Tibial artery (tissue), 4 donors: ENCODE data around the gene IGF2BP1.

Experiments
- DNase-seq, 2 donors: peaks; one replicate each; pipeline ENCODE4 v3.0.0-alpha.2; 2019
- H3K27ac ChIP-seq, 2 donors: fragments of 200-600 bp; sonication (generic) in 1 of 2; 1 replicate in 1 of 2; 2 replicates in 1 of 2; pipeline ENCODE4 v1.5.1; 2018 to 2019; ENCODE audit warnings: mild to moderate bottlenecking in 1 of 2
- H3K27me3 ChIP-seq, 2 donors: fragments of 200-600 bp; sonication (generic) in 1 of 2; one replicate each; pipeline versions ENCODE4 v1.5.1 to v1.6.0; 2016 to 2019
- H3K36me3 ChIP-seq, 3 donors: fragments of 200-600 bp; sonication (generic) in 2 of 3; one replicate each; pipeline ENCODE4 v1.5.1; 2016 to 2019; ENCODE audit warnings: mild to moderate bottlenecking in 2 of 3
- H3K4me1 ChIP-seq, 4 donors: fragments of 200-600 bp; sonication (generic) in 2 of 4; 1 replicate in 3 of 4; 2 replicates in 1 of 4; pipeline ENCODE4 v1.5.1; 2016 to 2019
- H3K4me3 ChIP-seq, 2 donors: fragments of 200-600 bp; sonication (generic) in 1 of 2; 1 replicate in 1 of 2; 2 replicates in 1 of 2; pipeline ENCODE4 v1.5.1; 2018 to 2019; ENCODE audit warnings: mild to moderate bottlenecking in 2 of 2
- H3K9me3 ChIP-seq, 3 donors: fragments of 200-600 bp; sonication (generic) in 1 of 3; one replicate each; pipeline ENCODE4 v1.5.1; 2016 to 2019
- CTCF ChIP-seq, 2 experiments: fragments of 200-600 bp in 1 of 2; fragments of 450-650 bp in 1 of 2; IDR thresholded peaks; one replicate each; pipeline ENCODE4 v1.5.1; 2017 to 2019; ENCODE audit warnings: antibody characterized with exemption in 2 of 2, mild to moderate bottlenecking in 1 of 2, moderate library complexity in 1 of 2
- intact Hi-C: fragments of 100-400 bp; cut with DNase I; formaldehyde crosslinking; loops from one replicate; pipeline ENCODE4 v1.15.0; 2023; ENCODE audit warnings: low total_unique reads

The IGF2BP1 gene

GRCh38 chr17:49053171-49053829 is 56.1 kb downstream of the IGF2BP1 start:
- TF ChIP-seq CTCF (IDR thresholded peaks at IDR 0.05), result no peak
- no peaks in the 10 kb centered on the region for H3K9me3 ChIP-seq
- intact Hi-C loops, result no loop called here
- no peaks in the 10 kb centered on the region for H3K36me3 ChIP-seq
- no peak overlapping the region for H3K27ac ChIP-seq
- H3K4me1 ChIP-seq, result no peaks in the 10 kb centered on the region
- no peak overlapping the region for H3K4me3 ChIP-seq
- H3K27me3 ChIP-seq, result peaks cover 0 to 30% of the 10 kb centered on the region in 2 donors
- no peak for DNase-seq

- no peak overlapping the region for H3K4me3 ChIP-seq
- no peaks in the 10 kb centered on the region for H3K9me3 ChIP-seq
- H3K4me1 ChIP-seq, result no peaks in the 10 kb centered on the region
- intact Hi-C loops, result no loop called here
- no peaks in the 10 kb centered on the region for H3K36me3 ChIP-seq
- peaks cover 0 to 25% of the 10 kb centered on the region in 2 donors for H3K27me3 ChIP-seq
- DNase-seq, result no peak
- TF ChIP-seq CTCF (IDR thresholded peaks at IDR 0.05), result no peak
- H3K27ac ChIP-seq, result no peak overlapping the region
Observed at GRCh38 chr17:49054342-49055092, 57.3 kb downstream of the IGF2BP1 start.

DNA sequence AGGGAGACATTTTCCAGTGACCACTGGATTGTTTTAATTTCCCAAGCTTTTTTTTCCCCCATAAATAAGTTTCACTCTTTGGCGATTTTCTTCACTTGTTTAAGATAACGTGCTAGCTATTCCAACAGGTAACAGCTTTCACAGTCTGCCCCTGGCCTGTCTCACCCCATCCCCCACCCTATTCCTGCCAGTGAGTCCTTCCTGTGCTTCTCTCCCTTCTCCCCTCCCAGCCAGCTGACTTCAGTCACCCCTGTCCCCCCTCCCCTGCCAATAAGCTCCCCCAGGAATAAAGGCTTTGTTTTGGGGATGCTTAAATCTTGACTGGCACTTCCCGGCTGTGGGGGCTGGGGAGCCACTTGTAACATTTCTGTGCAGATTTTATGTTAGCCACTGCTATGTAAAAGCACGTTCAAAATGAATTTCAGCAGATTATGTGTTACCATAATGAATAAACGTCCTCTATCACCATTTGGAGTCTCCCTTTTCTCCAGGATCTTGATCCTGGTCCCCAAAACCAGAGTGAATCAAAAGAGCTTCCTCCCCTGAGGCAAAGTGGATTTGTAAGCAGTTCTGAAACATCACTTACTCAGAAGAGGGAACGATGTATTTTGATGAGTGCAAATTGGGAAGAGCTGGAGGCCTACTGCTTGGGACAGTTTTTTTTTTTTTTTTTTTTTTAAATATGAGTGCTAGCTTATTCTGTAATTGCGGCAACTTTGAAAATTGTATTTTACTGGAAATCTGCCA is 58.2 kb downstream of the IGF2BP1 start:
- no peak for DNase-seq
- no peaks in the 10 kb centered on the region for H3K4me1 ChIP-seq
- intact Hi-C loops, result no loop called here

DNA sequence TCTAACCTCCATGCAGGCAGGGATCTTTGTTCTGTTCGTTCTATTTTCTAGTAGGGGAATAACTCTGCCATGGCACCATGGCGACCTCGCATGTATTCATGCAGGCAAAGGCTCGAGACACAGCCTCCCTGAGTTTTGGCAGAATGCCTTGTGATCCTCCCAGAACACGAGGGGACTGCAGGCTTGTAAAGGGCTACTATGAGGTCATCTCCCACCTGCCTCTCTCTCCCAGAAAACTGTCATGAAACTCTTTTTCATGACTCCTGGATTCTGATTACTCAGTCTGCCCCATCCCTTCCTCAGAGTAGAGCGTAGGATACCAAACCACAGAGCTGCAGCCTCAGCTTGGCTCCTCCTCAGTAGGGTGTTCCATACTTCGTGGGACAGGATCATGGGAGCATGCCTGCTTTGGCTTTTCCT is 64.3 kb downstream of the IGF2BP1 start:
- no peak for DNase-seq
- Histone ChIP-seq H3K36me3 (no peaks in the 10 kb centered on the region), H3K4me3 (no peak overlapping the region), H3K9me3 (no peaks in the 10 kb centered on the region), H3K27ac (no peak overlapping the region), H3K27me3 (peaks cover 0 to 11% of the 10 kb centered on the region in 2 donors), H3K4me1 (no peaks in the 10 kb centered on the region)
- intact Hi-C loops, result no loop called here
- no peak for TF ChIP-seq CTCF (IDR thresholded peaks at IDR 0.05)

More for the DNA sequence above, 58.2 kb downstream of the IGF2BP1 start:
- Histone ChIP-seq H3K36me3 (no peaks in the 10 kb centered on the region), H3K4me3 (no peak overlapping the region), H3K9me3 (no peaks in the 10 kb centered on the region), H3K27me3 (peaks cover 0 to 18% of the 10 kb centered on the region in 2 donors), H3K27ac (no peak overlapping the region)
- TF ChIP-seq CTCF (IDR thresholded peaks at IDR 0.05), result no peak

DNA sequence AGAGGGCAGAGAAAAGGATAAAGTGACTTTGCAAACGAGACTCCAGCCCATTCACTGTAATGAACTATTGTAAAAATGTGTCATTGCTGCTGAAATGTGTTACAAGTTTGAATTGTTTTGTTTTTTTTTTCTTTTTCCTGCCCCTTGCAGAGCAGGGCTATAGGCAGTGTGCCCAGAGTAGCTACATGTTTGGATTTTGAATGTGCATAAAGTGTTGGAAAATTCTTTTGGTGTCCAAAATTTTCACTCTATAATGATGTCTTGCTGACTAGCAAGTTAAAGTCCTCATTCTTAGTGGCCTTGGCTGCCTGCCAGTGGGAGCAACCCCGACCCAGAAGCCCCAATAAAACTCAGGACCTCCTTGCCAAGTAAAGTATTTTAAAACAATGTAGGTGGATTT is 66.5 kb downstream of the IGF2BP1 start:
- Histone ChIP-seq H3K36me3 (no peaks in the 10 kb centered on the region), H3K9me3 (no peaks in the 10 kb centered on the region), H3K27me3 (peaks cover 0 to under 1% of the 10 kb centered on the region in 2 donors), H3K27ac (no peak overlapping the region), H3K4me1 (no peaks in the 10 kb centered on the region), H3K4me3 (no peak overlapping the region)
- DNase-seq, result no peak
- no peak for TF ChIP-seq CTCF (IDR thresholded peaks at IDR 0.05)
- intact Hi-C loops, result no loop called here
